Hepatocyte (in vitro differentiated cells): Measurements from ENCODE around the gene ITGB3. TPM values are rescaled to one million over a fixed set of nuclear protein-coding genes. Genes with fewer than 3 reads are reported as not detected.

ENCODE experiments used
- DNase-seq: peaks from one replicate; pipeline ENCODE4 v3.0.0-alpha.2; 2016; ENCODE audit warnings: low spot score
- H2AFZ ChIP-seq: fragments of 200-600 bp; sonication (generic); 2 replicates; pipeline ENCODE4 v1.6.0; 2016; ENCODE audit warnings: antibody characterized with exemption, mild to moderate bottlenecking
- H3K27ac ChIP-seq: fragments of 200-600 bp; sonication (generic); 2 replicates; pipeline ENCODE4 v1.5.1; 2016; ENCODE audit warnings: mild to moderate bottlenecking
- H3K27me3 ChIP-seq: fragments of 200-600 bp; sonication (generic); 2 replicates; pipeline ENCODE4 v1.6.1; 2016
- H3K36me3 ChIP-seq: fragments of 200-600 bp; sonication (generic); replicated peaks from 2 replicates; pipeline ENCODE4 v1.5.1; 2016; ENCODE audit warnings: low read depth; ENCODE audit not compliant: insufficient read depth
- H3K4me1 ChIP-seq: fragments of 200-600 bp; sonication (generic); 2 replicates; pipeline ENCODE4 v1.5.1; 2016; ENCODE audit warnings: mild to moderate bottlenecking, moderate library complexity; ENCODE audit not compliant: insufficient read depth
- H3K4me2 ChIP-seq: fragments of 200-600 bp; sonication (generic); 2 replicates; pipeline ENCODE4 v1.6.0; 2016
- H3K4me3 ChIP-seq: fragments of 200-600 bp; sonication (generic); 2 replicates; pipeline ENCODE4 v1.5.1; 2016; ENCODE audit warnings: mild to moderate bottlenecking
- H3K79me2 ChIP-seq: fragments of 200-600 bp; sonication (generic); 2 replicates; pipeline ENCODE4 v1.6.0; 2017; ENCODE audit warnings: mild to moderate bottlenecking
- H3K9me2 ChIP-seq: fragments of 200-600 bp; sonication (generic); replicated peaks from 2 replicates; pipeline ENCODE4 v1.6.0; 2017; ENCODE audit warnings: mild to moderate bottlenecking; ENCODE audit not compliant: insufficient read depth
- H3K9me3 ChIP-seq: fragments of 200-600 bp; sonication (generic); 2 replicates; pipeline ENCODE4 v1.5.1; 2016; ENCODE audit warnings: low read depth, mild to moderate bottlenecking
- H4K20me1 ChIP-seq: fragments of 200-600 bp; sonication (generic); 2 replicates; pipeline ENCODE4 v1.6.0; 2016; ENCODE audit warnings: mild to moderate bottlenecking; ENCODE audit not compliant: insufficient read depth, poor library complexity, severe bottlenecking
- CTCF ChIP-seq: fragments of 200-600 bp; sonication (generic); IDR thresholded peaks from 2 replicates; pipeline ENCODE4 v1.5.1; 2016; ENCODE audit warnings: antibody characterized with exemption, mild to moderate bottlenecking; ENCODE audit not compliant: poor library complexity
- EZH2 ChIP-seq: fragments of 200-600 bp; sonication (generic); IDR thresholded peaks from 2 replicates; pipeline ENCODE4 v1.6.1; 2016; ENCODE audit warnings: antibody characterized with exemption, mild to moderate bottlenecking, borderline replicate concordance
- EZH2phosphoT487 ChIP-seq: fragments of 200-600 bp; sonication (generic); IDR thresholded peaks from one replicate; pipeline ENCODE4 v1.6.1; 2018; ENCODE audit warnings: antibody characterized with exemption, mild to moderate bottlenecking, low read depth, moderate library complexity; ENCODE audit not compliant: unreplicated experiment, severe bottlenecking
- WGBS: methylation state at CpG from one replicate; pipeline ENCODE4 v1.1.6; 2016; ENCODE audit warnings: low lambda C conversion rate; ENCODE audit errors: missing lambda C conversion rate; 5-methylcytosine and 5-hydroxymethylcytosine counted together
- polyA plus RNA-seq: library from polyadenylated mRNA; unstranded; fragments of >200 nt; fragmentation: Nextera tagmentation; extraction: Ambion mirVana; gene quantifications from 2 replicates; pipeline ENCODE4 v1.2.1, GENCODE V29; 2016
- total RNA-seq: library from RNA; depleted of rRNA; stranded (reverse); fragments of >200 nt; gene quantifications from 2 replicates; pipeline ENCODE4 v1.2.3, GENCODE V29; 2014

ITGB3 gene
- total and polyA plus RNA-seq, 2 experiments from 2014 or later: 0.66 to 1.4 TPM

GRCh38 chr17:47279062-47279801 is 25.6 kb downstream of the ITGB3 start:
- TF ChIP-seq EZH2: no peak
- no peak for TF ChIP-seq CTCF
- TF ChIP-seq EZH2phosphoT487: no peak
- Histone ChIP-seq H3K36me3 (no peaks in the 10 kb centered on the region), H3K4me2 (no peak overlapping the region), H3K27me3 (no peaks in the 10 kb centered on the region), H3K27ac (peak overlapping the region; percentile 60), H3K4me1 (peaks cover 30% of the 10 kb centered on the region), H3K79me2 (no peaks in the 10 kb centered on the region), H3K4me3 (no peak overlapping the region), H3K9me3 (no peaks in the 10 kb centered on the region), H4K20me1 (no peaks in the 10 kb centered on the region), H2AFZ (no peak overlapping the region), H3K9me2 (no peaks in the 10 kb centered on the region)
- 71% methylated on average over 10 of the region's 10 CpGs for WGBS
- peak; percentile 52 for DNase-seq

GRCh38 chr17:47280072-47280811 is 26.6 kb downstream of the ITGB3 start:
- Histone ChIP-seq H4K20me1 (no peaks in the 10 kb centered on the region), H3K79me2 (no peaks in the 10 kb centered on the region), H3K27ac (peak overlapping the region; percentile 60), H3K9me3 (no peaks in the 10 kb centered on the region), H3K4me1 (peaks cover 20% of the 10 kb centered on the region), H3K36me3 (no peaks in the 10 kb centered on the region), H3K4me2 (no peak overlapping the region), H3K27me3 (no peaks in the 10 kb centered on the region), H2AFZ (no peak overlapping the region), H3K9me2 (no peaks in the 10 kb centered on the region), H3K4me3 (no peak overlapping the region)
- TF ChIP-seq CTCF (no peak), EZH2phosphoT487 (no peak), EZH2 (no peak)
- 77% methylated on average over 14 of the region's 14 CpGs for WGBS
- no peak for DNase-seq

GRCh38 chr17:47281216-47281615 is 27.6 kb downstream of the ITGB3 start:
- no peaks in the 10 kb centered on the region for H3K79me2 ChIP-seq
- H3K27ac ChIP-seq: no peak overlapping the region
- H3K27me3 ChIP-seq: no peaks in the 10 kb centered on the region
- H3K4me1 ChIP-seq: peaks cover 10% of the 10 kb centered on the region
- H3K9me2 ChIP-seq: no peaks in the 10 kb centered on the region
- H3K4me3 ChIP-seq: no peak overlapping the region
- H3K4me2 ChIP-seq: no peak overlapping the region
- WGBS: 89% methylated on average over 6 of the region's 6 CpGs
- no peak for DNase-seq
- H3K9me3 ChIP-seq: no peaks in the 10 kb centered on the region
- H2AFZ ChIP-seq: no peak overlapping the region
- H3K36me3 ChIP-seq: no peaks in the 10 kb centered on the region
- H4K20me1 ChIP-seq: no peaks in the 10 kb centered on the region
- TF ChIP-seq CTCF (no peak), EZH2 (no peak), EZH2phosphoT487 (no peak)
